Gastrocnemius medialis (tissue), 4 donors: ENCODE data around the gene BEND7.

Experiments used
- CTCF ChIP-seq, 5 experiments: fragments of 450-650 bp in 3 of 5; fragments of 200-600 bp in 2 of 5; sonication (generic) in 2 of 5; IDR thresholded peaks in 4 of 5; conservative IDR thresholded peaks in 1 of 5; 1 replicate in 4 of 5; 2 replicates in 1 of 5; pipeline ENCODE4 v1.5.1; 2016 to 2019; ENCODE audit warnings: antibody characterized with exemption in 5 of 5, mild to moderate bottlenecking in 3 of 5, moderate library complexity in 3 of 5
- POLR2A ChIP-seq, 2 donors: fragments of 450-650 bp; IDR thresholded peaks; one replicate each; pipeline ENCODE4 v1.6.1; 2017; ENCODE audit warnings: antibody characterized with exemption in 2 of 2, mild to moderate bottlenecking in 2 of 2, moderate library complexity in 2 of 2

GRCh38 chr10:13420532-13421307 lies 108.1 kb downstream of the BEND7 start:
- no peak for TF ChIP-seq CTCF (IDR thresholded peaks at IDR 0.05 in 4 of 5, conservative IDR thresholded peaks at IDR 0.05 in 1 of 5)
- no peak for TF ChIP-seq POLR2A (IDR thresholded peaks at IDR 0.05)
